ENCODE results near the gene UBE2E2.

DNA sequence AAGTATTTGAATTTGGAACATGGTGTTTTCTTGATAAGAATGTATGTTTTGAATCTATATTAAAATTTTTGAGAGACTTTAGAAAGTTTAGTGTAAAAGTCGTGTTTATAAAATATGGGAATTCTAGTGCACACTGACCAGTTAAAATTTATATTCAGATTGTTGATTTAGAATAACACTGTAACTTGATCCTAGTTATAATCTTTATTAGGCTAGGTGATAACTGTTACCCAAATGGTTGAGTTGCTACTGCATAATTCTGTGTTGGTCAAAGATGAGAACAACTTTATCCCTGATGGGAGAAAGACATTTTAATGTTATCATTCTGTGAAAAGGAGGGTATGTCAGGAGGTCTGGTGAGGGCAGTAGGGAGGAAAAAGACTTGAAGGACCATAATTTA lies 249.3 kb downstream of the UBE2E2 start:
- TF ChIP-seq, protein P1, sequence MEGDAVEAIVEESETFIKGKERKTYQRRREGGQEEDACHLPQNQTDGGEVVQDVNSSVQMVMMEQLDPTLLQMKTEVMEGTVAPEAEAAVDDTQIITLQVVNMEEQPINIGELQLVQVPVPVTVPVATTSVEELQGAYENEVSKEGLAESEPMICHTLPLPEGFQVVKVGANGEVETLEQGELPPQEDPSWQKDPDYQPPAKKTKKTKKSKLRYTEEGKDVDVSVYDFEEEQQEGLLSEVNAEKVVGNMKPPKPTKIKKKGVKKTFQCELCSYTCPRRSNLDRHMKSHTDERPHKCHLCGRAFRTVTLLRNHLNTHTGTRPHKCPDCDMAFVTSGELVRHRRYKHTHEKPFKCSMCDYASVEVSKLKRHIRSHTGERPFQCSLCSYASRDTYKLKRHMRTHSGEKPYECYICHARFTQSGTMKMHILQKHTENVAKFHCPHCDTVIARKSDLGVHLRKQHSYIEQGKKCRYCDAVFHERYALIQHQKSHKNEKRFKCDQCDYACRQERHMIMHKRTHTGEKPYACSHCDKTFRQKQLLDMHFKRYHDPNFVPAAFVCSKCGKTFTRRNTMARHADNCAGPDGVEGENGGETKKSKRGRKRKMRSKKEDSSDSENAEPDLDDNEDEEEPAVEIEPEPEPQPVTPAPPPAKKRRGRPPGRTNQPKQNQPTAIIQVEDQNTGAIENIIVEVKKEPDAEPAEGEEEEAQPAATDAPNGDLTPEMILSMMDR (conservative IDR thresholded peaks at IDR 0.05 in 1 of 2, IDR thresholded peaks at IDR 0.05 in 1 of 2; ENCODE audit: extremely low read depth in 1 of 2, insufficient read depth in 1 of 2, low read depth in 1 of 2, low read length in 2 of 2): no peak
- no peak for TF ChIP-seq EZH2 (IDR thresholded peaks at IDR 0.05; ENCODE audit: borderline replicate concordance, low read length)
